LNCaP clone FGC (cell line): ENCODE measurements around the gene NFS1.

Experiments
- DNase-seq: peaks from one replicate; pipeline ENCODE4 v3.0.0-alpha.2; 2011; ENCODE audit warnings: low read depth
- H3K4me3 ChIP-seq: 2 replicates; pipeline ENCODE4 v1.5.1; 2011; ENCODE audit warnings: mild to moderate bottlenecking, low read depth, low read length, control low read depth
- TF ChIP-seq, protein P1 (sequence below): IDR thresholded peaks from 2 replicates; pipeline ENCODE4 v1.5.1; 2012; ENCODE audit warnings: mild to moderate bottlenecking; ENCODE audit not compliant: control insufficient read depth, insufficient read depth; ENCODE audit errors: extremely low read depth

The NFS1 gene

GRCh38 chr20:35643045-35643444 is 56.1 kb downstream of the NFS1 start:
- no peak for DNase-seq
- no peak overlapping the region for H3K4me3 ChIP-seq
- TF ChIP-seq, protein P1, sequence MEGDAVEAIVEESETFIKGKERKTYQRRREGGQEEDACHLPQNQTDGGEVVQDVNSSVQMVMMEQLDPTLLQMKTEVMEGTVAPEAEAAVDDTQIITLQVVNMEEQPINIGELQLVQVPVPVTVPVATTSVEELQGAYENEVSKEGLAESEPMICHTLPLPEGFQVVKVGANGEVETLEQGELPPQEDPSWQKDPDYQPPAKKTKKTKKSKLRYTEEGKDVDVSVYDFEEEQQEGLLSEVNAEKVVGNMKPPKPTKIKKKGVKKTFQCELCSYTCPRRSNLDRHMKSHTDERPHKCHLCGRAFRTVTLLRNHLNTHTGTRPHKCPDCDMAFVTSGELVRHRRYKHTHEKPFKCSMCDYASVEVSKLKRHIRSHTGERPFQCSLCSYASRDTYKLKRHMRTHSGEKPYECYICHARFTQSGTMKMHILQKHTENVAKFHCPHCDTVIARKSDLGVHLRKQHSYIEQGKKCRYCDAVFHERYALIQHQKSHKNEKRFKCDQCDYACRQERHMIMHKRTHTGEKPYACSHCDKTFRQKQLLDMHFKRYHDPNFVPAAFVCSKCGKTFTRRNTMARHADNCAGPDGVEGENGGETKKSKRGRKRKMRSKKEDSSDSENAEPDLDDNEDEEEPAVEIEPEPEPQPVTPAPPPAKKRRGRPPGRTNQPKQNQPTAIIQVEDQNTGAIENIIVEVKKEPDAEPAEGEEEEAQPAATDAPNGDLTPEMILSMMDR, result no peak

DNA sequence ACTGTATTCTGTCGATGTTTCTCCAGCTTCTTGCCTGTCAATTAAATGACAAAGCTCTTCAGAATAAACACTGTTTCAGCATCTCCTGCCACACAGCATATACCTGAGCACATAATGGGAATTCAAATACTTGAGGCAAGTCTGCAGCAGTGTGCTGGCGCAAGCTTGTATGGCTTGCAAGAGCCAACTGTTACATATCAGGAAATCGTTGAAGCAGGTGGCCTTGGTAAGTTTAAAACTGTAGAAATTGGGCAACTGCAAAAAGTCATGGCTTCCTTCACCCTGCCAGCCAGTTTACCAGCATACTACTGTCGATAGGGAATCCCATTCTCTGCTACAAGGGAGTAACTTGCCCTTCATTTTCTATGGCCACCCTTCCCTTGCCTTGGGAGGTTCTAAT is 57.4 kb downstream of the NFS1 start:
- H3K4me3 ChIP-seq, result no peak overlapping the region
- TF ChIP-seq, protein P1, result no peak
- DNase-seq, result no peak

DNA sequence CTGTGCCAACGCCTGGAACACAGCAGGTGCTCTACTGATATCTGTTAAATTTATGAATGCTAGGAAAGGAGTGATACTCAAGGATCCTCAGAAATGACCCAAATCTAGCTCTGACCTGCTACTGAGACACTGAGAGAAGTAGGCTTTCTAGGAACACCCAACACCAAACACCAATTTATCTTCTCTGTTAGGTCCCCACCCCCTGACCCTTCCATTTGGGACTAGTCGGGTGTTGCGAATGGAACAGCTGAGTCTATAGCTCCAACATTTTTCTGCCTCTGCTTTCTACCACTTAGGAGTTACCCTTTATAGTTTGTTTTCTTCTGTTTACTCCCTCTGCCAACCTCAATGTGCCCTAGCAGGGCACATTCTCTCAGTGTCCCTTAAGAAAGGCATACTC is 58.4 kb downstream of the NFS1 start:
- no peak for DNase-seq
- H3K4me3 ChIP-seq, result no peak overlapping the region
- TF ChIP-seq, protein P1, result no peak

GRCh38 chr20:35638751-35639150 is 60.4 kb downstream of the NFS1 start:
- no peak for DNase-seq
- H3K4me3 ChIP-seq, result no peak overlapping the region
- TF ChIP-seq, protein P1, result no peak

GRCh38 chr20:35637276-35637675 is 61.9 kb downstream of the NFS1 start:
- no peak overlapping the region for H3K4me3 ChIP-seq
- no peak for DNase-seq
- TF ChIP-seq, protein P1, result no peak

DNA sequence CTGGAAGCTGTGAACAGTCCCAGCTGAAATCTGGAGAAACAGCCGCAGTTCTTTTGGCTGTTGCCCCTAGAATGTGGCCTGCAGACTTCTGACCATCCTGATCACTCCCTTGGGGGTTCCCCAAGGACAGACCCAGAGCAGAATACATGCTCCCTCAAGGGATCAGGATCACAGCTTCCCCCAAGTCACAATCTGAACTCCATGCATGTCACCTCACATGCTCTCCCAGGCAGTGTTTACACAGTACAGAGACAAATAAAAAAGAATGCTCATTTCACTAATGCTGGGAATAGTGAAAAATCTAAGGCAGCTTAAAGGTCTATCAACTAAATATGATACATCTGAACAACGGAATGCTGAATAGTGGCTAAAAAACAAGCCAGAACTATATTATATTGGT is 63.1 kb downstream of the NFS1 start:
- no peak for DNase-seq
- TF ChIP-seq, protein P1, result no peak
- no peak overlapping the region for H3K4me3 ChIP-seq

GRCh38 chr20:35635652-35636051 is 63.5 kb downstream of the NFS1 start:
- DNase-seq, result no peak
- TF ChIP-seq, protein P1, result no peak
- H3K4me3 ChIP-seq, result no peak overlapping the region
